HG02852 (cell line): Measurements from ENCODE around the gene EIF3M.
"Not testable (repeated sequence)": the region's sequence is repeated elsewhere in the genome, so short reads cannot be mapped to it uniquely, and the experiment has no call there.

Source experiments
- ATAC-seq: cut with Tn5 transposase; IDR thresholded peaks from one replicate; pipeline ENCODE4 v1.9.1; 2021; ENCODE audit warnings: mild to moderate bottlenecking, moderate library complexity; ENCODE audit not compliant: unreplicated experiment

The EIF3M gene

GRCh38 chr11:32594272-32594671 lies 10.6 kb downstream of the EIF3M start:
- ATAC-seq, result no peak

- ATAC-seq, result not testable (repeated sequence)
These were observed 12.5 kb downstream of the EIF3M start for GRCh38 chr11:32596114-32596513.

- no peak for ATAC-seq
These were observed 14.3 kb downstream of the EIF3M start for GRCh38 chr11:32597921-32598320.

GRCh38 chr11:32602657-32603415 lies 19.2 kb downstream of the EIF3M start:
- no peak for ATAC-seq

- no peak for ATAC-seq
These were observed 22.6 kb downstream of the EIF3M start for GRCh38 chr11:32606220-32606619.

GRCh38 chr11:32608826-32609225 lies 25.2 kb downstream of the EIF3M start:
- ATAC-seq, result not testable (repeated sequence)

- ATAC-seq, result no peak
These were observed 27.2 kb downstream of the EIF3M start for GRCh38 chr11:32610797-32611352.

- ATAC-seq, result no peak
These were observed 30.0 kb downstream of the EIF3M start for GRCh38 chr11:32613500-32614151.

- no peak for ATAC-seq
These were observed 31.8 kb downstream of the EIF3M start for GRCh38 chr11:32615422-32615821.

GRCh38 chr11:32616903-32617302 lies 33.3 kb downstream of the EIF3M start:
- ATAC-seq, result no peak

- ATAC-seq, result no peak
These were observed 47.2 kb downstream of the EIF3M start for GRCh38 chr11:32630844-32631243.

GRCh38 chr11:32635819-32636218 lies 52.2 kb downstream of the EIF3M start:
- no peak for ATAC-seq

GRCh38 chr11:32641361-32641760 lies 57.7 kb downstream of the EIF3M start:
- ATAC-seq, result no peak

- no peak for ATAC-seq
These were observed 59.9 kb downstream of the EIF3M start for GRCh38 chr11:32643526-32643925.
